Neural cell (in vitro differentiated cells): ENCODE measurements around the gene SPRED1. TPM values are rescaled to one million over a fixed set of nuclear protein-coding genes. Genes with fewer than 3 reads are reported as not detected.

ENCODE experiments used
- H2AFZ ChIP-seq: fragments of 200-600, 300-800 bp; sonication (generic), shearing (Covaris generic); 2 replicates; pipeline ENCODE4 v1.6.0; 2014; ENCODE audit warnings: low read depth, mild to moderate bottlenecking, antibody characterized with exemption, low read length, moderate library complexity
- H3F3A ChIP-seq: fragments of 200-600 bp; shearing (Covaris generic); 2 replicates; pipeline ENCODE4 v1.6.1; 2016; ENCODE audit warnings: mild to moderate bottlenecking, moderate library complexity, mixed read lengths, antibody characterized with exemption, low read length; ENCODE audit not compliant: insufficient read depth, poor library complexity, severe bottlenecking
- H3K27ac ChIP-seq: fragments of 200-600, 300-800 bp; sonication (generic), shearing (Covaris generic); 2 replicates; pipeline ENCODE4 v1.5.1; 2014; ENCODE audit warnings: mild to moderate bottlenecking, low read length, moderate library complexity
- H3K27me3 ChIP-seq: fragments of 300-800, 200-600 bp; sonication (generic), shearing (Covaris generic); 2 replicates; pipeline ENCODE4 v1.6.0; 2014; ENCODE audit warnings: mild to moderate bottlenecking, low read depth, low read length, moderate library complexity; ENCODE audit not compliant: insufficient read depth
- H3K36me3 ChIP-seq: fragments of 300-800, 200-600 bp; sonication (generic), shearing (Covaris generic); 2 replicates; pipeline ENCODE4 v1.5.1; 2014; ENCODE audit warnings: mild to moderate bottlenecking, antibody characterized with exemption, low read length, moderate library complexity; ENCODE audit not compliant: insufficient read depth
- H3K4me2 ChIP-seq: fragments of 300-800, 200-600 bp; sonication (generic), shearing (Covaris generic); 2 replicates; pipeline ENCODE4 v1.6.0; 2014; ENCODE audit warnings: mild to moderate bottlenecking, low read length
- H3K4me3 ChIP-seq: fragments of 300-800, 200-600 bp; sonication (generic), shearing (Covaris generic); 2 replicates; pipeline ENCODE4 v1.5.1; 2014; ENCODE audit warnings: mild to moderate bottlenecking, low read length, moderate library complexity
- H3K79me2 ChIP-seq: fragments of 200-600 bp; shearing (Covaris generic); replicated peaks from 2 replicates; pipeline ENCODE4 v1.6.0; 2014; ENCODE audit warnings: mild to moderate bottlenecking, low read length, moderate library complexity; ENCODE audit not compliant: insufficient read depth
- H3K9ac ChIP-seq: fragments of 300-800, 200-600 bp; sonication (generic), shearing (Covaris generic); 2 replicates; pipeline ENCODE4 v1.6.1; 2016; ENCODE audit warnings: mild to moderate bottlenecking, low read length, mixed read lengths
- H3K9me2 ChIP-seq: fragments of 200-600 bp; shearing (Covaris generic); 2 replicates; pipeline ENCODE4 v1.6.1; 2016; ENCODE audit warnings: mild to moderate bottlenecking, low read length, mixed read lengths; ENCODE audit not compliant: insufficient read depth
- H3K9me3 ChIP-seq: fragments of 200-600, 300-800 bp; sonication (generic), shearing (Covaris generic); 2 replicates; pipeline ENCODE4 v1.6.1; 2016; ENCODE audit warnings: mild to moderate bottlenecking, mixed run types, low read length, moderate library complexity, mixed read lengths
- H4K20me1 ChIP-seq: fragments of 200-600 bp; shearing (Covaris generic); 2 replicates; pipeline ENCODE4 v1.6.1; 2016; ENCODE audit warnings: mild to moderate bottlenecking, mixed run types; ENCODE audit not compliant: insufficient read depth
- EP300 ChIP-seq: fragments of 450-650 bp; conservative IDR thresholded peaks from 2 replicates; pipeline ENCODE4 v1.6.1; 2014; ENCODE audit warnings: antibody characterized with exemption, mild to moderate bottlenecking, moderate library complexity; ENCODE audit not compliant: poor library complexity, severe bottlenecking
- EZH2 ChIP-seq: fragments of 200-600, 300-800 bp; shearing (Covaris generic), sonication (generic); IDR thresholded peaks from 2 replicates; pipeline ENCODE4 v1.6.1; 2014; ENCODE audit warnings: antibody characterized with exemption, low read length, borderline replicate concordance, mild to moderate bottlenecking; ENCODE audit not compliant: insufficient read depth, poor library complexity, severe bottlenecking
- MXI1 ChIP-seq: fragments of 450-650 bp; conservative IDR thresholded peaks from 2 replicates; pipeline ENCODE4 v1.6.1; 2014; ENCODE audit warnings: antibody characterized with exemption, mild to moderate bottlenecking; ENCODE audit not compliant: poor library complexity, severe bottlenecking
- POLR2AphosphoS5 ChIP-seq: IDR thresholded peaks from 2 replicates; pipeline ENCODE4 v1.6.1; 2012
- RAD21 ChIP-seq: fragments of 450-650 bp; conservative IDR thresholded peaks from 2 replicates; pipeline ENCODE4 v1.6.1; 2014; ENCODE audit warnings: antibody characterized with exemption, mild to moderate bottlenecking, moderate library complexity
- SMC3 ChIP-seq: fragments of 450-650 bp; conservative IDR thresholded peaks from 2 replicates; pipeline ENCODE4 v1.6.1; 2014; ENCODE audit warnings: antibody characterized with exemption, mild to moderate bottlenecking, moderate library complexity; ENCODE audit not compliant: poor library complexity
- TAF1 ChIP-seq: IDR thresholded peaks from 2 replicates; pipeline ENCODE4 v1.6.1; 2012; ENCODE audit warnings: low read depth
- polyA plus RNA-seq: library from polyadenylated mRNA; depleted of rRNA; stranded (reverse); fragments of >200 nt; gene quantifications from 2 replicates; pipeline ENCODE4 v1.2.3, GENCODE V29; 2014
- TF ChIP-seq, protein P1 (sequence below): fragments of 450-650 bp; IDR thresholded peaks from 2 replicates; pipeline ENCODE4 v1.5.1; 2014; ENCODE audit warnings: antibody characterized with exemption, mild to moderate bottlenecking, moderate library complexity; ENCODE audit not compliant: poor library complexity, severe bottlenecking
- TF ChIP-seq, protein P2 (sequence below): IDR thresholded peaks from 2 replicates; pipeline ENCODE4 v1.6.1; 2012; ENCODE audit warnings: borderline replicate concordance

Gene SPRED1
- polyA plus RNA-seq, 1 donor from 2014 or later: 12.0 TPM

DNA sequence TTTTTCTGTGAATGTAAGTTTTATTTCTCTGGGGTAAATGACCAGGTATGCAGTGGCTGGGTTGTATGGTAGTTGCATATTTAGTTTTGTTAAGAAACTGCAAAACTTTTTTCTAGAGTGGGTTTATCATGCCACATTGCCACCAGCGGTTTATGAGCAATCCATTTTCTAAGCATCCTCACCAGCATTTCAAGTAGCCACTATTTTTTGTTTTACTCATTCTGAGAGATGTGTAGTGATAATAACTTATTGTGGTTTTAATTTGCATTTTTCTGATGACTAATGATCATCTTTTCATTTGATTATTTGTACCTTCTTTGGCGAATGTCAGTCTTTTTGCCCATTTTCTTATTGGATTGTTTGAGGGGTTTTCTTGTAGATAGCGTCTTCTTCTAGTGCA is 56.2 kb downstream of the SPRED1 start:
- Histone ChIP-seq H3K79me2 (peaks cover 3% of the 10 kb centered on the region), H3F3A (no peaks in the 10 kb centered on the region), H3K4me2 (no peak overlapping the region), H3K4me3 (no peak overlapping the region), H4K20me1 (no peaks in the 10 kb centered on the region), H3K36me3 (no peaks in the 10 kb centered on the region), H3K9me3 (no peaks in the 10 kb centered on the region), H3K27me3 (no peaks in the 10 kb centered on the region), H3K27ac (no peak overlapping the region), H2AFZ (no peak overlapping the region), H3K9me2 (no peaks in the 10 kb centered on the region), H3K9ac (no peak overlapping the region)
- no peak for TF ChIP-seq SMC3

DNA sequence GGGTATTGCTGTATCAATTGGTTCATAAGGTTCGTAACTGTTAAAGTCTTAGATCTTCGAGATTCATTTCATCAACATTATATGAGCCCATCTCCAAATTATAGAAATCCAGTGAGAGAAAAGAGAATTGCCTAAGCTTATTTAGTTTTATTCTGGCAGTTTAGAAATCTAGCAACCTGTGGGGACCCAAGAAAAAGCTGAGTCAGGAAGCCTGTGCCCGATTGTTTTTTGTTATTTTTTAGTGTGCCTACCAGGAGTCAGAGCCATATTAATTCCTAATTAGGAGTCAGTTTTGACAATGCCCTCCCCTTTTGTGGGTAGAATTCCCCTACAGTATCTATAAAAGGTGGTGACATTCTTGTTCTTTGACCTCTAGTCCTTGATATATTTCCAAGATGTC is 59.6 kb downstream of the SPRED1 start:
- H3K27ac ChIP-seq: no peak overlapping the region
- H2AFZ ChIP-seq: no peak overlapping the region
- peaks cover 13% of the 10 kb centered on the region for H3K79me2 ChIP-seq
- H3F3A ChIP-seq: no peaks in the 10 kb centered on the region
- no peak overlapping the region for H3K9ac ChIP-seq
- no peak overlapping the region for H3K4me3 ChIP-seq
- H3K9me3 ChIP-seq: no peaks in the 10 kb centered on the region
- H3K4me2 ChIP-seq: no peak overlapping the region
- no peaks in the 10 kb centered on the region for H3K9me2 ChIP-seq
- no peaks in the 10 kb centered on the region for H3K27me3 ChIP-seq
- no peaks in the 10 kb centered on the region for H3K36me3 ChIP-seq
- TF ChIP-seq, protein P1, sequence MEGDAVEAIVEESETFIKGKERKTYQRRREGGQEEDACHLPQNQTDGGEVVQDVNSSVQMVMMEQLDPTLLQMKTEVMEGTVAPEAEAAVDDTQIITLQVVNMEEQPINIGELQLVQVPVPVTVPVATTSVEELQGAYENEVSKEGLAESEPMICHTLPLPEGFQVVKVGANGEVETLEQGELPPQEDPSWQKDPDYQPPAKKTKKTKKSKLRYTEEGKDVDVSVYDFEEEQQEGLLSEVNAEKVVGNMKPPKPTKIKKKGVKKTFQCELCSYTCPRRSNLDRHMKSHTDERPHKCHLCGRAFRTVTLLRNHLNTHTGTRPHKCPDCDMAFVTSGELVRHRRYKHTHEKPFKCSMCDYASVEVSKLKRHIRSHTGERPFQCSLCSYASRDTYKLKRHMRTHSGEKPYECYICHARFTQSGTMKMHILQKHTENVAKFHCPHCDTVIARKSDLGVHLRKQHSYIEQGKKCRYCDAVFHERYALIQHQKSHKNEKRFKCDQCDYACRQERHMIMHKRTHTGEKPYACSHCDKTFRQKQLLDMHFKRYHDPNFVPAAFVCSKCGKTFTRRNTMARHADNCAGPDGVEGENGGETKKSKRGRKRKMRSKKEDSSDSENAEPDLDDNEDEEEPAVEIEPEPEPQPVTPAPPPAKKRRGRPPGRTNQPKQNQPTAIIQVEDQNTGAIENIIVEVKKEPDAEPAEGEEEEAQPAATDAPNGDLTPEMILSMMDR: no peak
- TF ChIP-seq POLR2AphosphoS5 (no peak), SMC3 (no peak), EP300 (no peak), EZH2 (no peak), TAF1 (no peak), MXI1 (no peak), RAD21 (no peak)
- TF ChIP-seq, protein P2, sequence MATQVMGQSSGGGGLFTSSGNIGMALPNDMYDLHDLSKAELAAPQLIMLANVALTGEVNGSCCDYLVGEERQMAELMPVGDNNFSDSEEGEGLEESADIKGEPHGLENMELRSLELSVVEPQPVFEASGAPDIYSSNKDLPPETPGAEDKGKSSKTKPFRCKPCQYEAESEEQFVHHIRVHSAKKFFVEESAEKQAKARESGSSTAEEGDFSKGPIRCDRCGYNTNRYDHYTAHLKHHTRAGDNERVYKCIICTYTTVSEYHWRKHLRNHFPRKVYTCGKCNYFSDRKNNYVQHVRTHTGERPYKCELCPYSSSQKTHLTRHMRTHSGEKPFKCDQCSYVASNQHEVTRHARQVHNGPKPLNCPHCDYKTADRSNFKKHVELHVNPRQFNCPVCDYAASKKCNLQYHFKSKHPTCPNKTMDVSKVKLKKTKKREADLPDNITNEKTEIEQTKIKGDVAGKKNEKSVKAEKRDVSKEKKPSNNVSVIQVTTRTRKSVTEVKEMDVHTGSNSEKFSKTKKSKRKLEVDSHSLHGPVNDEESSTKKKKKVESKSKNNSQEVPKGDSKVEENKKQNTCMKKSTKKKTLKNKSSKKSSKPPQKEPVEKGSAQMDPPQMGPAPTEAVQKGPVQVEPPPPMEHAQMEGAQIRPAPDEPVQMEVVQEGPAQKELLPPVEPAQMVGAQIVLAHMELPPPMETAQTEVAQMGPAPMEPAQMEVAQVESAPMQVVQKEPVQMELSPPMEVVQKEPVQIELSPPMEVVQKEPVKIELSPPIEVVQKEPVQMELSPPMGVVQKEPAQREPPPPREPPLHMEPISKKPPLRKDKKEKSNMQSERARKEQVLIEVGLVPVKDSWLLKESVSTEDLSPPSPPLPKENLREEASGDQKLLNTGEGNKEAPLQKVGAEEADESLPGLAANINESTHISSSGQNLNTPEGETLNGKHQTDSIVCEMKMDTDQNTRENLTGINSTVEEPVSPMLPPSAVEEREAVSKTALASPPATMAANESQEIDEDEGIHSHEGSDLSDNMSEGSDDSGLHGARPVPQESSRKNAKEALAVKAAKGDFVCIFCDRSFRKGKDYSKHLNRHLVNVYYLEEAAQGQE: no peak
- no peaks in the 10 kb centered on the region for H4K20me1 ChIP-seq

DNA sequence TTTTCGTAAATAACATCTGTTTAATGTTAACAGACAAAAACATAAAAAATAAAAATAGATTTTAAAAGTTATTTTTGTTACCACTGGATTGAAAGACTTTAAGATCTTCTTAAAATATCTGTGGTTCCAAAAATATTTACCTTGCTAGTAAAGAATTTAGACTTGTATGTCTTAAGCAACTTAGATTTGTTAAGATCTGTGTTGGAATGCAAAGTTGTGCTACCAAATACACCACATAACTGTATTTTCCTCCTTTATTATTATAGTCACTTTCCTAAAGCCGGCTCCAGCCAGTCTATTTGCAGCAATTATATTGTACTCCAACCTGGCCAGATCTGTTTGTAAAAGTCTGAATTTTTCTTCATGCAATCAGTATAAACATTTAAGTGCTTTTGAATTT is 63.7 kb downstream of the SPRED1 start:
- H4K20me1 ChIP-seq: no peaks in the 10 kb centered on the region
- H3F3A ChIP-seq: no peaks in the 10 kb centered on the region
- no peak overlapping the region for H3K9ac ChIP-seq
- peaks cover 10% of the 10 kb centered on the region for H3K79me2 ChIP-seq
- no peak overlapping the region for H2AFZ ChIP-seq
- no peaks in the 10 kb centered on the region for H3K36me3 ChIP-seq
- H3K4me3 ChIP-seq: no peak overlapping the region
- no peak overlapping the region for H3K27ac ChIP-seq
- no peaks in the 10 kb centered on the region for H3K9me3 ChIP-seq
- H3K27me3 ChIP-seq: no peaks in the 10 kb centered on the region
- TF ChIP-seq SMC3 (no peak), POLR2AphosphoS5 (no peak), RAD21 (no peak), EZH2 (no peak), MXI1 (no peak), EP300 (no peak), TAF1 (no peak)
- TF ChIP-seq, protein P2: no peak
- TF ChIP-seq, protein P1: no peak
- no peak overlapping the region for H3K4me2 ChIP-seq
- no peaks in the 10 kb centered on the region for H3K9me2 ChIP-seq
